H9 (cell line): ENCODE data around the gene CCDC178. TPM values are rescaled to one million over a fixed set of nuclear protein-coding genes. Genes with fewer than 3 reads are reported as not detected.

Experiments used
- DNase-seq: peaks from one replicate; pipeline ENCODE4 v3.0.0-alpha.2; 2017
- H2AFZ ChIP-seq: one replicate; pipeline ENCODE4 v1.6.1; 2013; ENCODE audit warnings: mild to moderate bottlenecking, low read length, control low read depth, moderate library complexity
- H2AK5ac ChIP-seq: 2 replicates; pipeline ENCODE4 v1.6.1; 2013; ENCODE audit warnings: low read length, control low read depth, mixed read lengths; ENCODE audit not compliant: insufficient read length
- H2BK120ac ChIP-seq: one replicate; pipeline ENCODE4 v1.6.1; 2013; ENCODE audit warnings: low read depth, mild to moderate bottlenecking, low read length, control low read depth, inconsistent platforms; ENCODE audit not compliant: poor library complexity, severe bottlenecking
- H2BK12ac ChIP-seq: 2 replicates; pipeline ENCODE4 v1.6.1; 2013; ENCODE audit warnings: low read length, control low read depth, mixed read lengths, low read depth; ENCODE audit not compliant: insufficient read length
- H2BK15ac ChIP-seq: 2 replicates; pipeline ENCODE4 v1.6.1; 2013; ENCODE audit warnings: low read depth, low read length, control low read depth
- H2BK20ac ChIP-seq: one replicate; pipeline ENCODE4 v1.6.1; 2013; ENCODE audit warnings: low read depth, mild to moderate bottlenecking, low read length, control low read depth, inconsistent platforms; ENCODE audit not compliant: poor library complexity, severe bottlenecking
- H2BK5ac ChIP-seq: 2 replicates; pipeline ENCODE4 v1.6.1; 2013; ENCODE audit warnings: low read length, control low read depth, mixed read lengths; ENCODE audit not compliant: insufficient read length
- H3K14ac ChIP-seq: 2 replicates; pipeline ENCODE4 v1.6.1; 2013; ENCODE audit warnings: low read length, control low read depth; ENCODE audit not compliant: insufficient read depth
- H3K18ac ChIP-seq: 2 replicates; pipeline ENCODE4 v1.6.1; 2013; ENCODE audit warnings: low read depth, mild to moderate bottlenecking, mixed read lengths, low read length, control low read depth; ENCODE audit not compliant: insufficient read length
- H3K23ac ChIP-seq: 2 replicates; pipeline ENCODE4 v1.6.1; 2013; ENCODE audit warnings: low read length, control low read depth, mixed read lengths, low read depth; ENCODE audit not compliant: insufficient read length
- H3K23me2 ChIP-seq: 2 replicates; pipeline ENCODE4 v1.6.1; 2013; ENCODE audit warnings: low read depth, mild to moderate bottlenecking, mixed read lengths, low read length, control low read depth; ENCODE audit not compliant: insufficient read length, poor library complexity, severe bottlenecking
- H3K27ac ChIP-seq: 2 replicates; pipeline ENCODE4 v1.5.1; 2013; ENCODE audit warnings: low read length, control low read depth, mixed read lengths, low read depth; ENCODE audit not compliant: insufficient read length
- H3K27me3 ChIP-seq: 2 replicates; pipeline ENCODE4 v1.6.1; 2013; ENCODE audit warnings: low read length, control low read depth, inconsistent platforms; ENCODE audit not compliant: insufficient read depth
- H3K4ac ChIP-seq: 2 replicates; pipeline ENCODE4 v1.6.1; 2013; ENCODE audit warnings: low read depth, mild to moderate bottlenecking, control low read depth, inconsistent platforms, low read length, moderate library complexity
- H3K4me1 ChIP-seq: 2 replicates; pipeline ENCODE4 v1.6.1; 2013; ENCODE audit warnings: low read length, control low read depth, inconsistent platforms; ENCODE audit not compliant: insufficient read depth
- H3K4me2 ChIP-seq: 2 replicates; pipeline ENCODE4 v1.6.1; 2013; ENCODE audit warnings: low read length, control low read depth, mixed read lengths; ENCODE audit not compliant: insufficient read length, insufficient read depth
- H3K56ac ChIP-seq: 2 replicates; pipeline ENCODE4 v1.6.1; 2013; ENCODE audit warnings: low read depth, mild to moderate bottlenecking, mixed read lengths, low read length, control low read depth; ENCODE audit not compliant: insufficient read length
- H3K79me1 ChIP-seq: 2 replicates; pipeline ENCODE4 v1.6.1; 2013; ENCODE audit warnings: low read depth, mild to moderate bottlenecking, moderate library complexity, low read length, control low read depth, inconsistent platforms; ENCODE audit not compliant: insufficient read depth, poor library complexity, severe bottlenecking
- H3K79me2 ChIP-seq: 2 replicates; pipeline ENCODE4 v1.6.1; 2013; ENCODE audit warnings: low read length, control low read depth, inconsistent platforms; ENCODE audit not compliant: insufficient read depth
- H3K9ac ChIP-seq: 2 replicates; pipeline ENCODE4 v1.6.1; 2013; ENCODE audit warnings: low read length, control low read depth, mixed read lengths; ENCODE audit not compliant: insufficient read length; ENCODE audit errors: extremely low read depth
- H3K9me3 ChIP-seq: one replicate; pipeline ENCODE4 v1.6.1; 2013; ENCODE audit warnings: low read depth, low read length, inconsistent platforms; ENCODE audit not compliant: control insufficient read depth
- H3T11ph ChIP-seq: one replicate; pipeline ENCODE4 v1.6.1; 2013; ENCODE audit warnings: mild to moderate bottlenecking, low read length, control low read depth, inconsistent platforms
- H4K20me1 ChIP-seq: one replicate; pipeline ENCODE4 v1.6.1; 2013; ENCODE audit not compliant: control insufficient read depth, insufficient read length, insufficient read depth
- H4K5ac ChIP-seq: 2 replicates; pipeline ENCODE4 v1.6.1; 2013; ENCODE audit warnings: low read depth, mild to moderate bottlenecking, mixed read lengths, low read length, control low read depth; ENCODE audit not compliant: insufficient read length
- H4K8ac ChIP-seq: replicated peaks from 2 replicates; pipeline ENCODE4 v1.6.1; 2013; ENCODE audit warnings: low read length, control low read depth, mixed read lengths, low read depth; ENCODE audit not compliant: insufficient read length
- H4K91ac ChIP-seq: 2 replicates; pipeline ENCODE4 v1.6.1; 2013; ENCODE audit warnings: low read depth, mild to moderate bottlenecking, moderate library complexity, mixed read lengths, low read length, control low read depth; ENCODE audit not compliant: insufficient read length
- H3K27ac Mint-ChIP-seq, 3 experiments: 2 replicates in 2 of 3; 3 replicates in 1 of 3; pipeline ENCODE4 v1.8.0; 2020 to 2021; ENCODE audit warnings: mixed read lengths in 3 of 3, mild to moderate bottlenecking in 1 of 3, moderate library complexity in 1 of 3
- H3K27me3 Mint-ChIP-seq: 2 replicates; pipeline ENCODE4 v1.8.0; 2021; ENCODE audit warnings: low read depth, mild to moderate bottlenecking, moderate library complexity, mixed read lengths
- H3K36me3 Mint-ChIP-seq, 3 experiments: 2 replicates in 2 of 3; 3 replicates in 1 of 3; pipeline ENCODE4 v1.8.0; 2020 to 2021; ENCODE audit warnings: low read depth in 3 of 3, mixed read lengths in 3 of 3; ENCODE audit not compliant: insufficient read depth in 1 of 3
- H3K4me1 Mint-ChIP-seq, 2 experiments: 2 replicates each; pipeline ENCODE4 v1.8.0; 2020; ENCODE audit warnings: mixed read lengths in 2 of 2
- H3K4me3 Mint-ChIP-seq, 2 experiments: 2 replicates in 1 of 2; 3 replicates in 1 of 2; pipeline ENCODE4 v1.8.0; 2020 to 2021; ENCODE audit warnings: mild to moderate bottlenecking in 2 of 2, mixed read lengths in 2 of 2, moderate library complexity in 1 of 2
- H3K9me3 Mint-ChIP-seq, 2 experiments: 2 replicates in 1 of 2; 3 replicates in 1 of 2; pipeline ENCODE4 v1.8.0; 2020; ENCODE audit warnings: mild to moderate bottlenecking in 2 of 2, mixed read lengths in 2 of 2, moderate library complexity in 1 of 2
- CTCF ChIP-seq: fragments of 200-600 bp; sonication (generic); conservative IDR thresholded peaks from 3 replicates; pipeline ENCODE4 v1.8.0; 2021; ENCODE audit warnings: antibody characterized with exemption, mild to moderate bottlenecking
- WGBS: extraction: QIAGEN DNeasy Blood & Tissue Kit; methylation state at CpG from one replicate; pipeline ENCODE4 v1.1.7; 2013; ENCODE audit warnings: missing lambda C conversion rate, low lambda C conversion rate, mixed read lengths; ENCODE audit not compliant: insufficient read length; ENCODE audit errors: extremely low coverage; 5-methylcytosine and 5-hydroxymethylcytosine counted together
- total RNA-seq: library from RNA; stranded (reverse); gene quantifications from 2 replicates; pipeline ENCODE4 v1.2.1, GENCODE V29; 2021

The CCDC178 gene
- total RNA-seq, 1 experiment from 2014 or later: not detected

GRCh38 chr18:33460681-33461080 lies 20.2 kb upstream of the CCDC178 start:
- H4K5ac ChIP-seq: no peak overlapping the region
- no peak for DNase-seq
- H2BK120ac ChIP-seq: no peak overlapping the region
- H3K9me3 ChIP-seq: no peaks in the 10 kb centered on the region
- H2AFZ ChIP-seq: no peak overlapping the region
- no peaks in the 10 kb centered on the region for H3K79me1 ChIP-seq
- H4K8ac ChIP-seq: no peak overlapping the region
- no peak overlapping the region for H3T11ph ChIP-seq
- no peaks in the 10 kb centered on the region for H3K27me3 ChIP-seq
- H4K91ac ChIP-seq: no peak overlapping the region
- H2AK5ac ChIP-seq: no peak overlapping the region
- no peak overlapping the region for H3K27ac ChIP-seq
- H2BK15ac ChIP-seq: no peak overlapping the region
- no CpG with 5 or more reads among the region's 1 CpG for WGBS
- H3K4me2 ChIP-seq: no peak overlapping the region
- H3K79me2 ChIP-seq: no peaks in the 10 kb centered on the region
- no peak overlapping the region for H3K18ac ChIP-seq
- Mint-ChIP-seq H3K4me3 (no peak overlapping the region; a peak in 1 of 5 replicates), H3K27ac (no peak overlapping the region), H3K36me3 (no peaks in the 10 kb centered on the region), H3K27me3 (no peaks in the 10 kb centered on the region), H3K4me1 (no peaks in the 10 kb centered on the region), H3K9me3 (no peaks in the 10 kb centered on the region)
- no peak overlapping the region for H3K4ac ChIP-seq
- no peak for TF ChIP-seq CTCF
- no peak overlapping the region for H3K23ac ChIP-seq
- no peaks in the 10 kb centered on the region for H4K20me1 ChIP-seq
- no peak overlapping the region for H2BK20ac ChIP-seq
- no peak overlapping the region for H2BK5ac ChIP-seq
- H3K14ac ChIP-seq: no peak overlapping the region
- no peak overlapping the region for H3K56ac ChIP-seq
- no peak overlapping the region for H2BK12ac ChIP-seq
- H3K9ac ChIP-seq: no peak overlapping the region
- no peaks in the 10 kb centered on the region for H3K23me2 ChIP-seq
- H3K4me1 ChIP-seq: no peaks in the 10 kb centered on the region
